GM18502 (cell line): ENCODE results near the gene RPAP2.

Experiments
- ATAC-seq: cut with Tn5 transposase; IDR thresholded peaks from one replicate; pipeline ENCODE4 v1.9.1; 2021; ENCODE audit warnings: mild to moderate bottlenecking; ENCODE audit not compliant: unreplicated experiment, poor library complexity

Gene RPAP2

GRCh38 chr1:92443893-92444292 is 145.0 kb downstream of the RPAP2 start:
- ATAC-seq = no peak

- ATAC-seq = no peak
Measured at GRCh38 chr1:92444351-92444750, 145.5 kb downstream of the RPAP2 start.

GRCh38 chr1:92445865-92446264 is 147.0 kb downstream of the RPAP2 start:
- ATAC-seq = no peak

- no peak for ATAC-seq
Measured at GRCh38 chr1:92446546-92446945, 147.7 kb downstream of the RPAP2 start.

- ATAC-seq = no peak
Measured at GRCh38 chr1:92447033-92447681, 148.3 kb downstream of the RPAP2 start.

- no peak for ATAC-seq
Measured at GRCh38 chr1:92447976-92448375, 149.1 kb downstream of the RPAP2 start.
